Measurements from ENCODE around the gene TENT5A.

TENT5A gene

DNA sequence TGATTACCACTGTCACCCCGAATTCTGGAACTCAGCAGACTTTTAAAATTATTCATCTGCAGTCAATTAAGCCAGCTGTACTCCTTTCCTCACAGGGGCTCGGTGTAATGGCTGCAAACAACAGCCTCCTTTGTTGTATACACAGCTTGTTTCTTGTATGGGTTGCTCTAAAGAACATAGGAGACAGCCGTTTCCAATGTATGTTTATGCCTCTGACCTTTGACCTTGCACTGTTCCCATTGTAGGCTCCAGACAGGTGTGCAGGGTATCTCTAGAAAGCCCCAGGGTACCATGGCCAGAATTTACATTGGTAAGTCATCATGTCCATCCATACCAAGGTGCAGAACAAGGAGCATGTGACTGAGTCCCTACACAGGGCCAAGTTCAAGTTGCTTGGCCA is 11.5 kb upstream of the TENT5A start:
- no peak overlapping the region for H3K27ac ChIP-seq
- TF ChIP-seq, protein P1, sequence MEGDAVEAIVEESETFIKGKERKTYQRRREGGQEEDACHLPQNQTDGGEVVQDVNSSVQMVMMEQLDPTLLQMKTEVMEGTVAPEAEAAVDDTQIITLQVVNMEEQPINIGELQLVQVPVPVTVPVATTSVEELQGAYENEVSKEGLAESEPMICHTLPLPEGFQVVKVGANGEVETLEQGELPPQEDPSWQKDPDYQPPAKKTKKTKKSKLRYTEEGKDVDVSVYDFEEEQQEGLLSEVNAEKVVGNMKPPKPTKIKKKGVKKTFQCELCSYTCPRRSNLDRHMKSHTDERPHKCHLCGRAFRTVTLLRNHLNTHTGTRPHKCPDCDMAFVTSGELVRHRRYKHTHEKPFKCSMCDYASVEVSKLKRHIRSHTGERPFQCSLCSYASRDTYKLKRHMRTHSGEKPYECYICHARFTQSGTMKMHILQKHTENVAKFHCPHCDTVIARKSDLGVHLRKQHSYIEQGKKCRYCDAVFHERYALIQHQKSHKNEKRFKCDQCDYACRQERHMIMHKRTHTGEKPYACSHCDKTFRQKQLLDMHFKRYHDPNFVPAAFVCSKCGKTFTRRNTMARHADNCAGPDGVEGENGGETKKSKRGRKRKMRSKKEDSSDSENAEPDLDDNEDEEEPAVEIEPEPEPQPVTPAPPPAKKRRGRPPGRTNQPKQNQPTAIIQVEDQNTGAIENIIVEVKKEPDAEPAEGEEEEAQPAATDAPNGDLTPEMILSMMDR (conservative IDR thresholded peaks at IDR 0.05): no peak

DNA sequence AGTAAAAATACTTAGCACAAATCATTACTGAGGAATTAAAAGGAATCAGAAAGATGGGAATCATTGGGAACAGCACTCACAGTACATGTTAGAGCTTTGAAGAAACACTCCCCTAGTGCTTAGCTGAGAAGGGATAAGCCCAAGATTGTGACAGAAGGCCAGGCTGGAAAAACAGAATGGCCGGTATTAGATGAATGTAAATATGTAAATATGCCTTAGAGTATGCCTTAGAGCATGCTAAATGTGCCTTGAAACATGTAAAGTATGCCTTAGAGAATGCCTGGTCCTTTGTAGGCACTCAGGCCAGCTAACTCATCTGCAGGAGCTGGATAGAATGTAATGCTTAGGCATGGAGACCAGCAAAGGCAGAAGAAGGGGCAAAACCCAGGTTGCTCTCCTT is 10.6 kb upstream of the TENT5A start:
- TF ChIP-seq, protein P1 (conservative IDR thresholded peaks at IDR 0.05): no peak
- H3K27ac ChIP-seq: no peak overlapping the region

DNA sequence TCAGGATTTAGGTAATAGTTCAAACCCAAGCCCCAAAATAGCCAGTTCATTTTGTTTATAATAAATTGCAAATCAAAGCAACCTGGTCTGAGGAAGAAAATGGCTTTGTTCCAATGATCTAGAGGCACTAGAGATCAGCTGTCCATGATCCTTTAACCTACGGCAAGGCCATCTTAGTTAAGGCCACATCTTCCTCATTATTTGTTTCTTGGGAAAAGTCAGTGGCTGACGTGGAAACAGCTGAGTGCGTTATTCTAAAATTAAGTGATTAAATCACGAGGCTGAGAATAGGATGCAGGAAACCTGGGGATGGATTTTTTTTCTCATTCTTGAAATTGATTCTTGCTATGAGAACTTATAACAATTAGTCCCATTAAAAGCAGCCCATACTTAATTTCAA is 10.1 kb upstream of the TENT5A start:
- TF ChIP-seq, protein P1 (conservative IDR thresholded peaks at IDR 0.05): no peak
- H3K27ac ChIP-seq: no peak overlapping the region

DNA sequence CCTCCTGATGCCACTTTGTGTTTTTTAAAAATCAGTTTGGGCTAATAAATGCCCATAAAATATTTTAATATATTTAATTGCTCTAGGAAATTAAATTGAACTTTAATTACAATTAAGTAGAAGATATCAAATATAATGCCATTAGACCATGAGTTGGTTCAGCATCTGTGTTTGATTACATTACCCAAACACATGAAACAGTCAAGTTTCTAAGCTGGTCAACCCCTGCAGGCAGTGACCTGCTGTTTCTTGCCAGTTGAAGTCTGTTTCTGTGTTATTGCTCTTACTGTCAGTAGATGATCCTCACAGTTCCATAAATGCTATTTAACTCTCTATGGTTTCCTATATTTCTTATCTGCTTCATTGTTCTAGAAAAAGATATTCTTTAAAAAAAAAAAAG is 9.7 kb upstream of the TENT5A start:
- TF ChIP-seq, protein P1 (conservative IDR thresholded peaks at IDR 0.05): no peak
- H3K27ac ChIP-seq: no peak overlapping the region

DNA sequence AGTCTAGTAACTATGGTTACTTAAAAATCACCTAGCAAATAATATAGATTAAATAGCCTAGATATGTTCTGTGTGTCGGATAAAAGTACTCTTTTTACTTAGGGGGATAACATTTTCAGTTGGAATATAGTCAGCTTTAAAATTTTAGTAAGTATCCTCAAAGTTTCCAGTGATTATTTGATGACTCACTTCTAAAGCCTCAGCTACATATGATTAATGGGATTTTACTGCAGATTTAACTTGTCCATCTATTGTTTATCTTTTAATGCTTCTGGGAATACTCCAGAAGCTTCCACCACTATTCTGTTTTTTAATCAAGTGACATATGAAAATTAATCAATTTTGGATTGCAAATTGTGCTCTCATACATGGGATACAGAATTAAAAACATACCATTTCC is 8.7 kb upstream of the TENT5A start:
- no peak overlapping the region for H3K27ac ChIP-seq
- TF ChIP-seq, protein P1 (conservative IDR thresholded peaks at IDR 0.05): no peak

DNA sequence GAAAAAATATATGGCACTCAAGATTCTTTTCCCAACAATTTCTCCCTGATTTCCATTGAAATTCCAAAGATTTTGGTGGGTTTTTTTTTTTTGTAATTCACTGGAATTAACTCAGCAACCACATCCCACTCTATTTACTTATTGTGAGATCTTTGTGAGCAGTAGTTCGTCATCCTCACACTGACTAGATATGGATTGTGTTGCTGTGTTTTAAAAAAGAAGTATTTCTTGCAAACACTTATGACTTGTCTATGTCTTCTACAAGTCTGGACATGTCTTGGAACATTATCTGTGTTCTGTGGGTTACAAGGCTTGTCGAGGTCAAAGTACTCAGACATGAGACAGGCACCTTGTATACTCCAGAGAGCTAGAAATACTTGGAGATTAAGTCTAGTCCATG is 7.3 kb upstream of the TENT5A start:
- no peak overlapping the region for H3K27ac ChIP-seq
- TF ChIP-seq, protein P1 (conservative IDR thresholded peaks at IDR 0.05): no peak

DNA sequence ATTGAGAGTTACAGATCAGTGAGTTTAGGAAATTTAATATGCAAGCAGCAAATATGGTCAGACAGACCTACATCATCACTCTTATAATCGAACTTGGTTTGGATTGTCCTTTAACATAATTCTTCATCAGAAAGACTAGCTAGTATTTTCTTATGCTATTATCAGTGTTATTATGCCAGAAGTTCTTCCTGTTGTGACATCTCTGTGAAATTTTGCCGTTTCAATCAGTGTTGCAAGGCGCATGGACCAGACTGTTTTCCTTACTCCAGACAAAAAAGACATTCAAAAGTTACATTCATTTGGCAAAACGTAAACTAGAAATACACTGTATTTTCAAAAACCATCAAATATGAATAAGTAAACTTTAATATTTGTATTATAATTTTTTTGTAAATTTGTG is 5.7 kb upstream of the TENT5A start:
- TF ChIP-seq, protein P1 (conservative IDR thresholded peaks at IDR 0.05): no peak
- H3K27ac ChIP-seq: no peak overlapping the region

DNA sequence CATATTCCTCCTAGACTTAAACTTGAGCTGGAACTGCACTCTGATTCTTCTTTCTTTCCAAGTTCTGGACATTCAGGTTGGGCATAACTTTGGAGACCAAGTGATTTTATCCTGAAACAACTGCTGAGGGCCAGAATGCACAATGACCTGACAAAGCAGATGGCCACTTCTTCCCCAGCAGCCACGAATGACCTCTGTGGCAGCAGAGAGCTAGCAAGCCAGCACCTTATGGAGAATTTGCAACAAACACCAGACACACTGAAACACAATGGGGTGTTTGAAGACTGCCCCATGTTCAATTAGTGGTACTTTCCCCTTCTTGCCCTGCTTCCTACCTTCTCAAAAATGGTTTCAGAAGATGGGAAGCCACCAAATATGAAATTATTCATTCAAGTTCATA is 4.2 kb upstream of the TENT5A start:
- TF ChIP-seq, protein P1 (conservative IDR thresholded peaks at IDR 0.05): no peak
- H3K27ac ChIP-seq: no peak overlapping the region

All from VCaP (cell line).